ENCODE results near the gene KCTD16. TPM values are rescaled to one million over a fixed set of nuclear protein-coding genes. Genes with fewer than 3 reads are reported as not detected.

KCTD16 gene
- total and polyA plus RNA-seq, 12 donors = 0.04 to 2.1 (median 0.48) TPM; not detected in 1

DNA sequence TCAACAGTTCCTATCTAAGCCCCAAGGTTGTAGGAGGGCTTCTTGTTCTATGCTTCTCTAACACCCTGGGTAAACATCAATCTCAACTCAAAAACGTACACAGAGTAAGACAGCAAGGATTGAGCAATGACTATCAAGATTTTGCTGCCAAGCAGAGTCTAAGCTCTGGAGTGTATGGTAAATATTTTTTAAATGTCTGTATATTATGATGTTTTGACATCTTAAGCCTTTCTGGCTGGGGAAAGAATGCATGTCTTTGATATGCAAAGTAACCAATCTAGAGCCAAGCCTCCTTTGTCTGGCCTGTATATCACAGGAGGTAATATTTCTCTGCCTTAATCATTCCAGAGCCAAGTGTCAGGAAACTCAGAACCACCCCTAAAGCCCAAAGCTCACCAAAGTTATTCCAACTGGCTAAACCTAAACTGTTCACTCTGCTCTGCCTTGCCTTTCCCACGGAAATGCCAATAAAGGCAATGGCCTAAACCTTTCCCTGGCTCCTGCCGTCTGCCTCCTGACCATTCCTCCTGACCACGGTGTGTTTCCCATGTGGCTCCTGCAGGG is 45.4 kb upstream of the KCTD16 start:
- Histone ChIP-seq H3K9me3 (replicated peaks in 1 of 3) (no peaks in the 10 kb centered on the region), H3K4me1 (replicated peaks in 1 of 2) (no peaks in the 10 kb centered on the region), H3K27ac (no peak overlapping the region), H3K27me3 (no peaks in the 10 kb centered on the region), H3K4me3 (no peak overlapping the region), H3K36me3 (replicated peaks in 1 of 2) (no peaks in the 10 kb centered on the region)
- TF ChIP-seq, protein P1, sequence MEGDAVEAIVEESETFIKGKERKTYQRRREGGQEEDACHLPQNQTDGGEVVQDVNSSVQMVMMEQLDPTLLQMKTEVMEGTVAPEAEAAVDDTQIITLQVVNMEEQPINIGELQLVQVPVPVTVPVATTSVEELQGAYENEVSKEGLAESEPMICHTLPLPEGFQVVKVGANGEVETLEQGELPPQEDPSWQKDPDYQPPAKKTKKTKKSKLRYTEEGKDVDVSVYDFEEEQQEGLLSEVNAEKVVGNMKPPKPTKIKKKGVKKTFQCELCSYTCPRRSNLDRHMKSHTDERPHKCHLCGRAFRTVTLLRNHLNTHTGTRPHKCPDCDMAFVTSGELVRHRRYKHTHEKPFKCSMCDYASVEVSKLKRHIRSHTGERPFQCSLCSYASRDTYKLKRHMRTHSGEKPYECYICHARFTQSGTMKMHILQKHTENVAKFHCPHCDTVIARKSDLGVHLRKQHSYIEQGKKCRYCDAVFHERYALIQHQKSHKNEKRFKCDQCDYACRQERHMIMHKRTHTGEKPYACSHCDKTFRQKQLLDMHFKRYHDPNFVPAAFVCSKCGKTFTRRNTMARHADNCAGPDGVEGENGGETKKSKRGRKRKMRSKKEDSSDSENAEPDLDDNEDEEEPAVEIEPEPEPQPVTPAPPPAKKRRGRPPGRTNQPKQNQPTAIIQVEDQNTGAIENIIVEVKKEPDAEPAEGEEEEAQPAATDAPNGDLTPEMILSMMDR (IDR thresholded peaks at IDR 0.05) = no peak
- no peak for TF ChIP-seq POLR2A (IDR thresholded peaks at IDR 0.05)
- DNase-seq = no peak
- intact Hi-C loops (cut with DNase I) = no loop called here
- WGBS, 4 donors = 44 to 69% (median 64%) methylated on average over 4 of the region's 4 CpGs

DNA sequence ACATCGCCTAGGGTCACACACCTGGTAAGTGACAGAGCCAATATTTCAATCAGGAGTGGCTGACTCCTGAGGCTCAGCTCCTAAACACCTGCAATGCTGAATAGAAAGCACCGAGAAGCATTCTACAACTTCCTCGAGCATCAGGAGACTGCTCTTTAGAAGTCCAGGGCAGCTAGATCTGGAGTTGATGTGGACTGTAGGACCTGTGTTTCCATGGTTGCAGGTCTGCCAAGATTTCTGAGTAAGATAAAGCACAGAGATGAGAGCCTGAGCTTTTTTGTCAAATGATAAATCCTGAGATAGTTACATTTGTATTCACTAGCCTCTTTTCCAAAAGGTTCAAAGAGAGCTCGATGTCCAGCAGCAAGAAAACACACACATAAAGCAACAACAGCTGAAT is 44.0 kb upstream of the KCTD16 start:
- intact Hi-C loops (cut with DNase I) = no loop called here
- Histone ChIP-seq H3K9me3 (replicated peaks in 1 of 3) (no peaks in the 10 kb centered on the region), H3K36me3 (replicated peaks in 1 of 2) (no peaks in the 10 kb centered on the region), H3K4me3 (no peak overlapping the region), H3K27me3 (no peaks in the 10 kb centered on the region), H3K27ac (no peak overlapping the region), H3K4me1 (replicated peaks in 1 of 2) (no peaks in the 10 kb centered on the region)
- WGBS, 4 donors = 76 to 87% (median 83%) methylated on average over 4 of the region's 4 CpGs
- DNase-seq = no peak
- TF ChIP-seq, protein P1 (IDR thresholded peaks at IDR 0.05) = no peak
- no peak for TF ChIP-seq POLR2A (IDR thresholded peaks at IDR 0.05)

DNA sequence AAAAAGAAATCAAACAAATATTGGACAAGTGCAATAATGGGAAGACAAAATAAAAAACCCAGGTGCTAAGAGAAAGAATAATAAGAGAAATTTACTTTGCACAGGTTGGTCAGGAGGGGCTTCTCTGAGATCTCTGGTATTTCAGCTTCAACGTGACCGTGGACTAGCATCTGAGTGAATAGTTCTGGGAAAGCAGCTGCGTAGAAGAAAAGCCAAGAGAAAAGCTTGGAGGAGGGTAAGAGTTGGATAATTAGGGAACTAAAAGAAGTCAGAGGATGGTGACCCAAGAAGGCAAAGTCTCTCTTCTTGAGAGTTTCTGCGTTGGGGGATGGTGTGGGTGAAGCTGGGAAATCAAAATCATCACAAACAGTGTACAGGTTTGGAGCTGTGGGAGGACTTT is 41.8 kb upstream of the KCTD16 start:
- WGBS, 4 donors = 81 to 89% (median 88%) methylated on average over 4 of the region's 4 CpGs
- Histone ChIP-seq H3K9me3 (replicated peaks in 1 of 3) (no peaks in the 10 kb centered on the region), H3K4me1 (replicated peaks in 1 of 2) (no peaks in the 10 kb centered on the region), H3K36me3 (replicated peaks in 1 of 2) (no peaks in the 10 kb centered on the region), H3K27me3 (no peaks in the 10 kb centered on the region), H3K27ac (no peak overlapping the region), H3K4me3 (no peak overlapping the region)
- intact Hi-C loops (cut with DNase I) = no loop called here
- TF ChIP-seq, protein P1 (IDR thresholded peaks at IDR 0.05) = no peak
- TF ChIP-seq POLR2A (IDR thresholded peaks at IDR 0.05) = no peak
- DNase-seq = no peak

DNA sequence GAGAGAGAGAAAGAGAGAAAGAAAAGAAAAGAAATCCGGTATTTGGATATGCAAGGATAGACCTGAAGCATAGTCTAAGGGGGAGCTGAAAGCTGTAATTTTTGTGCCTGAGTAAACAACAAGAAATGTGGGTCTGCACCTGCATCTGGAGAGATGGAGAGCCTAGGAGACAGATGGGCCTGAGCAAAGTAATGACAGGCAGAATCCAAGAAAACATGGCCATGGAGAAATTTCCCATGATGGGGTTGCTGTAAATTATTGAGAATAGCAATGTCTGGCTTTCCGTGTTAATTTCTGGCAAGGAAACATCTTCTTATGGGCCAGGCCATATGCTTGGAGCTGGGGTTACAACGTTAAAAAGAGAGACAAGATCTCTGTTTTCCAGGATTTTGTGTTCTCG is 40.4 kb upstream of the KCTD16 start:
- Histone ChIP-seq H3K9me3 (replicated peaks in 1 of 3) (no peaks in the 10 kb centered on the region), H3K27ac (no peak overlapping the region), H3K4me1 (replicated peaks in 1 of 2) (no peaks in the 10 kb centered on the region), H3K4me3 (no peak overlapping the region), H3K27me3 (no peaks in the 10 kb centered on the region), H3K36me3 (replicated peaks in 1 of 2) (no peaks in the 10 kb centered on the region)
- 77 to 85% (median 85%) methylated on average over 4 of the region's 4 CpGs for WGBS, 4 donors
- TF ChIP-seq, protein P1 (IDR thresholded peaks at IDR 0.05) = no peak
- TF ChIP-seq POLR2A (IDR thresholded peaks at IDR 0.05) = no peak
- intact Hi-C loops (cut with DNase I) = no loop called here
- DNase-seq = no peak
